Measurements from ENCODE around the gene ZBTB46. TPM values are rescaled to one million over a fixed set of nuclear protein-coding genes. Genes with fewer than 3 reads are reported as not detected.

The ZBTB46 gene
- total and polyA plus RNA-seq, 7 donors = 0.23 to 5.3 (median 3.6) TPM

DNA sequence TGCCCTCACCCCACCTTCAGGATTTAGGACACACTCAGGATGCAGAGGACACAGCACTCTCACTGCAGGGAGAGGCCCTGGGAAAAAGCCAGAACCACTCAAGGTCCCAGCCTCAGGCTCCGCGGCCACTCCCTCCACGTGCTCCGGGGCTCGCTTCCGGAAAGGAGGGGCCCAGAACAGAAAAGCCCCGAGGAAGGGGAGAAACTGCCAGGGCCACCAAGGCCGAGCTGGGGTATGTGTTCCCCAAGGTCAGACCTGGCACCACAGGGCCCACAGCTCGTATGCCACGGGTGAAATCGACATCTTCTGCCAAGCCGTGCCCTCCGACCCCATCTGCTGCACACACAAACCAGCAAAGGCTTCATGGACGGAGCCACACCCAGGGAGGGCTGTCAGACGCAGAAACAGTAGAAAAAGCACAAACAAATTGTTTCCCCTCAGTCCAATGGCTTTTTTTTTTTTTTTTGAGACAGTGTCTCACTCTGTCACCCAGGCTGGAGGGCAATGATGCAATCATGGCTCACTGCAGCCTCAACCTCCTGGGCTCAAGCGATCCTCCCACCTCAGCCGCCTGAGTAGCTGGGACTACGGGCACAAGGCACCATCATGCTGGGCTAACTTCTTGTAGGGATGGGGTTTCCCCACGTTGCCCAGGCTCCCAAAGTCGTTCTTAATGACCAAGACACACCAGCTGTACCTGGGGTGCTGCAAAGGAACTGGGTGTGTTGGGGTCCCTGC is 58.1 kb downstream of the ZBTB46 start:
- no peaks in the 10 kb centered on the region for H3K9me3 ChIP-seq
- WGBS, 2 donors = 34 to 75% methylated on average over 20 of the region's 20 CpGs
- peaks cover 0 to 9% (median 6%) of the 10 kb centered on the region in 4 donors for H3K4me1 ChIP-seq
- TF ChIP-seq, protein P1, sequence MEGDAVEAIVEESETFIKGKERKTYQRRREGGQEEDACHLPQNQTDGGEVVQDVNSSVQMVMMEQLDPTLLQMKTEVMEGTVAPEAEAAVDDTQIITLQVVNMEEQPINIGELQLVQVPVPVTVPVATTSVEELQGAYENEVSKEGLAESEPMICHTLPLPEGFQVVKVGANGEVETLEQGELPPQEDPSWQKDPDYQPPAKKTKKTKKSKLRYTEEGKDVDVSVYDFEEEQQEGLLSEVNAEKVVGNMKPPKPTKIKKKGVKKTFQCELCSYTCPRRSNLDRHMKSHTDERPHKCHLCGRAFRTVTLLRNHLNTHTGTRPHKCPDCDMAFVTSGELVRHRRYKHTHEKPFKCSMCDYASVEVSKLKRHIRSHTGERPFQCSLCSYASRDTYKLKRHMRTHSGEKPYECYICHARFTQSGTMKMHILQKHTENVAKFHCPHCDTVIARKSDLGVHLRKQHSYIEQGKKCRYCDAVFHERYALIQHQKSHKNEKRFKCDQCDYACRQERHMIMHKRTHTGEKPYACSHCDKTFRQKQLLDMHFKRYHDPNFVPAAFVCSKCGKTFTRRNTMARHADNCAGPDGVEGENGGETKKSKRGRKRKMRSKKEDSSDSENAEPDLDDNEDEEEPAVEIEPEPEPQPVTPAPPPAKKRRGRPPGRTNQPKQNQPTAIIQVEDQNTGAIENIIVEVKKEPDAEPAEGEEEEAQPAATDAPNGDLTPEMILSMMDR (IDR thresholded peaks at IDR 0.05) = no peak
- TF ChIP-seq POLR2A (IDR thresholded peaks at IDR 0.05) (no peak), EP300 (IDR thresholded peaks at IDR 0.05) (no peak), POLR2AphosphoS5 (IDR thresholded peaks at IDR 0.05) (no peak)
- intact Hi-C loops (cut with DNase I) = no loop called here
- no peak overlapping the region for H3K4me3 ChIP-seq
- no peak overlapping the region for H3K27ac ChIP-seq
- peaks cover 0 to 32% (median 2%) of the 10 kb centered on the region in 3 donors for H3K27me3 ChIP-seq
- H3K36me3 ChIP-seq = no peaks in the 10 kb centered on the region
- DNase-seq = no peak

DNA sequence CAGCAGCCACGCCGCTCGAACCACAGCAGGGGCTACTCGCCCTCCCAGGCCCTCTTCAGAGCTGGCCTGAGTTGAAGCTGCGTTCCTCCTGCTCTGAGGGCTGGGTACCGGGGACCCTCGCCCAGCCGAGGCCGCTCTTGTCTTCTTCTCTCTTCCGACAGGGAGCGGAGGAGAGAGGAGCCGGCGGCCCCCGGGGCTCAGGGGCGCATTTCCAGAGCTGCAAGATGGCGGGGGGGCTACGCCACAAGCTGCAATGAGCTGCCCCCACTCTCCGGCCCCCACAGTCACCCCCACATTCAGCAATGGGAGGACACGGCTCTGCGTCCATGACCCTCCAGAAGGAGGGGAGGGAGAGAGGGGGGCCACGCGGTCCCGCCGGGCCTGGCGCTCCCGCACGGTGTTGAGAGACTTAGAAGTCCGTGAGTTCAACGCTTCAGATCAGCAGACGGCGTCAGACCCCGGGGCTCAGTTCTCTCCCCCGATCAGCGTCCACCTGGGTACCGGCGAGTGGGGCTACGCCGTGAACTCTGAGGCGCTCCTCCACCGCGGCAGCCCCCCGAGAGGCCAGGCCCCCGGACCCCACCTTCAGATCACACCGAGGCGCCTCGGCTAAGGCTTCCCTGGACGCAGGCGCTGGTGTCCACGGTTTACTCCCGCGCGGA is 59.9 kb downstream of the ZBTB46 start:
- peaks cover 0 to 6% (median 0%) of the 10 kb centered on the region in 4 donors for H3K36me3 ChIP-seq

DNA sequence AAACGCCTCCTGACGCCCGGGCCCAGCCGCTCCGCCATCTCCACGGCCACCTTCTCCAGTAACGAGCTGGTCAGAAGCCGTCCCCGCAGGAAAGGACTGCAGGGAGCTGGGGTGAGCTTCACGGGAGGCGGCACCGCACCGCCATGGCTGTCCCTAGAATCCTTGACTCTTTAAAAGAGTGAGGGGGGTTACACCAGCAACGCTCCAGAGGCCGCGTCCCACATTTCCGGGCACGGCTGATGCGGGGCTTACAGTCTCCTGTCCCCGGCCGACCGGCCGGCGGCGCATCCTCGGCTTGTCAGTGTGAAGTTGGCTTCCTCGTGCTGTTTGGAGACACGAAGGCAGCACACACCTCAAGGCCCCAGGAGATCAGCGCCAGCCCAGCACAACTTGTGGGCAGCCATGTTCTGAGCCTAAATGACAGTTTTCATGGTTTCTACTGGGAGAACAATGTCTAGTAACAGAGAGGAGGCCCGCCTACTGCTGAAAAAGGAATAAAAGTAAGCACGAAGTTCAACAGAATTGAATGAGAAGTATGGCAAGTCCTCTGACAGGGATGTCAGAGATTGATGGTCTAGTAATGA is 61.1 kb downstream of the ZBTB46 start:
- TF ChIP-seq EP300 (IDR thresholded peaks at IDR 0.05) = no peak
- TF ChIP-seq POLR2AphosphoS5 (IDR thresholded peaks at IDR 0.05) = no peak
- TF ChIP-seq, protein P1 (IDR thresholded peaks at IDR 0.05) = no peak
- no peak for TF ChIP-seq POLR2A (IDR thresholded peaks at IDR 0.05)
- Histone ChIP-seq H3K27ac (no peak overlapping the region), H3K27me3 (peaks cover 0 to 27% (median 2%) of the 10 kb centered on the region in 3 donors), H3K4me1 (peaks cover 0 to 3% (median 1%) of the 10 kb centered on the region in 4 donors), H3K4me3 (no peak overlapping the region), H3K9me3 (no peaks in the 10 kb centered on the region), H3K36me3 (peaks cover 0 to 6% (median 0%) of the 10 kb centered on the region in 4 donors)
- WGBS, 2 donors = 93% methylated on average over 31 of the region's 31 CpGs
- no peak for DNase-seq
- intact Hi-C loops (cut with DNase I) = no loop called here

More for the DNA sequence above, 59.9 kb downstream of the ZBTB46 start:
- TF ChIP-seq EP300 (IDR thresholded peaks at IDR 0.05) (no peak), POLR2A (IDR thresholded peaks at IDR 0.05) (no peak), POLR2AphosphoS5 (IDR thresholded peaks at IDR 0.05) (no peak)
- TF ChIP-seq, protein P1 (IDR thresholded peaks at IDR 0.05) = no peak
- no peak for DNase-seq
- H3K9me3 ChIP-seq = no peaks in the 10 kb centered on the region
- intact Hi-C loops (cut with DNase I) = no loop called here
- peaks cover 0 to 32% (median 2%) of the 10 kb centered on the region in 3 donors for H3K27me3 ChIP-seq
- H3K4me3 ChIP-seq = no peak overlapping the region
- peaks cover 0 to 9% (median 6%) of the 10 kb centered on the region in 4 donors for H3K4me1 ChIP-seq
- 92 to 93% methylated on average over 52 of the region's 52 CpGs for WGBS, 2 donors
- H3K27ac ChIP-seq = no peak overlapping the region

DNA sequence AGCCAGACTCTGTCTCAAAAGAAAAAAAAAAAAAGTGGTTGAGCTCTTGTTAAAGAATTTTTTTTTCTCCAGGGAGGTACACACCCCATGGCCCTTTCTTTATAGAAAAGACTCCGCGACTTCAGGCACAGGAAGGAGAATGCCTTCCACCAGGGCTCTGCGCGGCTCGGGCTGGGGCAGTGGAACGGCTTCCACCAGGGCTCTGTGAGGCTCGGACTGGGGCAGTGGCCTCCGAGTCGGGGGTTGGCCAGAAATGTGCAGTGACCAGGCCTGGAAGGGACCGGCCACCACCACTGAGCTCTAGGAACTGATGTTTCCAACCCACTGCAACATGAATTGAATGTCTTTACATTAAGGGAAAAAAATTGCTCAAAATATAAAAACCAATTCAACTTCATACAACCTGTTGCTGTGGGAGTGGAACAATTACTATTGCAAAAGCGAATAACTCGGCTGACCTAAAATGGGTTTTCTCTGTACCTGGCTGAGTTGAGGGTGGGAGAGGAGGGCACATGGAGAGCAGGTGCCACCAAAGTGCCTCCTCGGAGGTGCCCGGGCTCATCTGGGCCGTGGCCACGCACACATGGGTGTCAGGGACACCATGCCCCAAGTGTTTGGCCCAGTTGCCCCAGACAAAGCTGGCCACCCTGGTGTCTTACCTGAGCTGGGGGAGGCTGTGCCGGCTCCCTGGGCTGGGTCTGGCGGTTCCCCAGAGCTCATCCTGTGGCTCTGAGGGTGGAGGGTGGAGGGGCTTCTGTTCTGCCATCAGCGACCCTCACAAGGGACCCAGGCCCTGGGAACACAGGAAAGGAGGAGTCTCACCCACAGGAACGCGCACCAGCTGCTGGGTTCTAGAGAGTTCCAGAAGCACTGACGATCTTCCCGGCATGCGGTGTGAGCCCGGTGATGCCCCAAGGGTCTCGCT is 62.2 kb downstream of the ZBTB46 start:
- no peaks in the 10 kb centered on the region for H3K4me1 ChIP-seq
- H3K27ac ChIP-seq = no peak overlapping the region
- H3K4me3 ChIP-seq = no peak overlapping the region
- intact Hi-C loops (cut with DNase I) = no loop called here
- 93% methylated on average over 26 of the region's 26 CpGs for WGBS, 2 donors
- TF ChIP-seq POLR2AphosphoS5 (IDR thresholded peaks at IDR 0.05) (no peak), EP300 (IDR thresholded peaks at IDR 0.05) (no peak), POLR2A (IDR thresholded peaks at IDR 0.05) (no peak)
- TF ChIP-seq, protein P1 (IDR thresholded peaks at IDR 0.05) = no peak
- peaks cover 0 to 18% (median 2%) of the 10 kb centered on the region in 3 donors for H3K27me3 ChIP-seq
- H3K36me3 ChIP-seq = peaks cover 0 to 6% (median 0%) of the 10 kb centered on the region in 4 donors
- H3K9me3 ChIP-seq = no peaks in the 10 kb centered on the region
- no peak for DNase-seq

Data from sigmoid colon (tissue), 7 donors.